SH-SY5Y (cell line): ENCODE measurements around the gene TSPAN4.

ENCODE experiments used
- GATA2 ChIP-seq: IDR thresholded peaks from 2 replicates; pipeline ENCODE4 v1.6.1; 2011; ENCODE audit warnings: mild to moderate bottlenecking, low read depth, low read length
- GATA3 ChIP-seq: IDR thresholded peaks from 2 replicates; pipeline ENCODE4 v1.6.1; 2011; ENCODE audit warnings: low read depth, mild to moderate bottlenecking, low read length, moderate library complexity

DNA sequence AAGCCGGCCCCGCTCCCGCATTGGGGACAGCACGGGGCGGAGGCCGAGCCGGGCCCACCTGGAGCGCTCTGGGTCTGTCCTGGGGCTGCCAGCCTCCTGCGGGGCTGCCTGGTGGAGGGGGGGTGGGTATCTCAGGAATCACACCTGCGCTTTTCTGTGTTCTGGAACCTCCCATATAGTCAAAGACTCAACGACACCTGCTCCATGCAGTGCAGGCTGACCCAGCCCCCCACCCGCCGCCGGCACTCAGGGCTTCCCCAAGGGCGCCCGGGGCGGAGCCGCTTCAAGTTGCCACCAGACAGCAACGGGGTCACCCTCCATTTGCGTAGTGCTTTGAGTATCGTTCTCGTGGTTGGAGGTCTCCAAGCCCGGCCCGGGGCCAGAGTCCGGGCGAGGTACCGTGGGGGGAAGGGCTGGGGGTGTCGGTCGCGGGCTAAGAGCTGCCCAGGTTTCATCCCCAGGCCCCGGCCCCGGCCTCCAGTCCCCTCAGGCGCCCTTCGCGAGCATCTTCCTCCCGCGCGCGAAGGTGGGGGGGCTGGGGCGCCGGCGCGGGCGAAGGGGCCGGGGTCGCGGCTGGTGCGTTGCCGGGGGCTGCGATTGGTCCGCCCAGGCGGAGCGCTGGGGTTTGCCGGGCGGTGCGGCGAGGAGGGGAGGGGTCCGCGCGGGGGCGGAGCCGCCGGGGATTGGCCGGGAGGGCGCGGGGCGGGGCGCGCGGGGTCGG lies 6.6 kb downstream of the TSPAN4 start:
- TF ChIP-seq GATA3 (no peak), GATA2 (no peak)
